GM18498 (cell line): ENCODE measurements around the gene SLC10A6.

Experiments
- ATAC-seq: cut with Tn5 transposase; IDR thresholded peaks from one replicate; pipeline ENCODE4 v1.9.1; 2021; ENCODE audit warnings: mild to moderate bottlenecking, moderate library complexity; ENCODE audit not compliant: unreplicated experiment

The SLC10A6 gene

DNA sequence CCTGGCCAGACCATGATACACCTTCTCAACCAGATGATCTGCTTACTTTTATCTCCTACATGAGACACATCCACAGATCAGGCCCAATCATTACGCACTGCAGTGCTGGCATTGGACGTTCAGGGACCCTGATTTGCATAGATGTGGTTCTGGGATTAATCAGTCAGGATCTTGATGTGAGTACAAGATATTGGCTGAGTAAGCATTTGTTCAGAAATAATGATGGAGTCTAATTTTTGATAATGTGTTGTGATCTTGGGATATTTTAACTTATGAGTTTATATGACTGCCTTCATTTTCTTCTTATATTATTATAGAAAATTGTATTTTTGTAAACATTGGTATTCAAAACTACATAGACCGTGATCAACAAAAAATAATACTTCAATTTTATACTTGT is 39.4 kb downstream of the SLC10A6 start:
- no peak for ATAC-seq

DNA sequence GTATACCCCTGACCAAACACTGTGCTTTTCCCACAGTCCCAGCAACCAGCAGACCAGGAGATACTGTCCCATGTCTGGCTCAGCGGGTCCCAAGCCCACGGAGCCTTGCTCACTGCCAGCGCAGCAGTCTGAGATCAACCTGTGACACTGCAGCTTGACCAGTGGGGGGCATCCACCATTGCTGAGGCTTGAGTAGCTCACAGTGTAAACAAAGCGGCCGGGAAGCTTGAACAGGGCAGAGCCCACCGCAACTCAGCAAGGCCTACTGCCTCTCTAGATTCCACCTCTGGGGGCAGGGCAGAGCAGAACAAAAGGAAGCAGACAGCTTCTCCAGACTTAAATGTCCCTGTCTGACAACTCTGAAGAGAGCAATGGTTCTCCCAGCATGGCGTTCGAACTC is 58.1 kb downstream of the SLC10A6 start:
- ATAC-seq, result no peak

DNA sequence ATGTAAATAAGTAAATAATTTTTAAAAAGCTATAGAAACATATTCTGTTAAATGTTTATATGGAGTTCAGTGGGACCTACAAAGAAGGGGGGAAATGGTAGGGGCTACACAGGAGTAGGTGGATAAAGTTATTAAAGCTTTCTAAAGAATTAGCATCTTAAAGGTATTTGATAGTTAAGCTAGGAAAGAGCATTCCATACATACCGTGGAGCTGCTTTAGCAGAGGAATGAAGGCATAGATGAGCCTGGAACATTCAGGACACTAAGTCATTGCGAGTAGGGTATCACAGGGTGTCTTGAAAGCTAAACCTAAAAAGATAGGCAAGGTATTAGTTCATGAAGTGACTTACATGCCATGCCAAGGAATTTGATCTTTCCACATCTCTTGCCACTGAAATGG is 60.4 kb downstream of the SLC10A6 start:
- ATAC-seq, result no peak

- no peak for ATAC-seq
These were observed 71.0 kb downstream of the SLC10A6 start for GRCh38 chr4:86778175-86778574.

DNA sequence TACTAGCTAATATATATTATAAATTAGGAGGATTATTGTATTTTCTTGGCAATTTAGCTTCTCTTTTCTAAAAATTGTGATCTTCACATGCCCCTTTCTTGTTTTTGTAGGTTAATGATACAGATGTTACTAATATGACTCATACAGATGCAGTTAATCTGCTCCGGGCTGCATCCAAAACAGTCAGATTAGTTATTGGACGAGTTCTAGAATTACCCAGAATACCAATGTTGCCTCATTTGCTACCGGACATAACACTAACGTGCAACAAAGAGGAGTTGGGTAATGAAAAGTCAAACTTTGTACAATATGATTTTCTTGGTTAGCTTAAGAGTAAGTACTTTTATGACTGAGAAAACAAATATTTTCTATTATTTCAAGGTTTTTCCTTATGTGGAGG is 74.1 kb downstream of the SLC10A6 start:
- no peak for ATAC-seq
